HEK293 (cell line): Measurements from ENCODE around the gene POLN.

Source experiments
- CTCF ChIA-PET: fragments of 350-600 bp; formaldehyde crosslinking; extraction: SDS; loops from one replicate; lab custom pipeline; 2021; ENCODE audit warnings: antibody characterized with exemption; lab: Yijun Ruan, JAX
- POLR2A ChIA-PET: fragments of 300-600 bp; formaldehyde crosslinking; extraction: SDS; loops from one replicate; lab custom pipeline; 2020; ENCODE audit warnings: antibody characterized with exemption, inconsistent platforms; lab: Yijun Ruan, JAX
- H3K27ac ChIP-seq: fragments of 200-500 bp; sonication (Bioruptor generic); 2 replicates; pipeline ENCODE4 v1.5.1; 2014; ENCODE audit warnings: low read depth, low read length, control low read depth, inconsistent platforms; ENCODE audit errors: extremely low read depth
- H3K36me3 ChIP-seq, 2 experiments: fragments of 200-500 bp in 1 of 2; sonication (Bioruptor generic) in 1 of 2; 1 replicate in 1 of 2; 2 replicates in 1 of 2; pipeline ENCODE4 v1.5.1; 2014 to 2017; ENCODE audit warnings: inconsistent platforms in 2 of 2, low read length in 2 of 2; ENCODE audit not compliant: control insufficient read depth in 2 of 2, insufficient read depth in 1 of 2
- H3K4me1 ChIP-seq: fragments of 200-500 bp; sonication (Bioruptor generic); 2 replicates; pipeline ENCODE4 v1.5.1; 2014; ENCODE audit warnings: mild to moderate bottlenecking, low read length, inconsistent platforms; ENCODE audit not compliant: control insufficient read depth, insufficient read depth
- H3K4me3 ChIP-seq: 2 replicates; pipeline ENCODE4 v1.5.1; 2011; ENCODE audit warnings: low read depth, mild to moderate bottlenecking, control low read depth, low read length, moderate library complexity
- H3K9me3 ChIP-seq: fragments of 200-500 bp; sonication (Bioruptor generic); 2 replicates; pipeline ENCODE4 v1.5.1; 2014; ENCODE audit warnings: low read depth, low read length, inconsistent platforms; ENCODE audit not compliant: control insufficient read depth, insufficient read depth
- GFI1B ChIP-seq: fragments of 450-650 bp; formaldehyde crosslinking; IDR thresholded peaks from 2 replicates; pipeline ENCODE4 v1.5.1; 2016; ENCODE audit warnings: missing biosample characterization, missing genetic modification characterization
- IKZF3 ChIP-seq: fragments of 450-650 bp; IDR thresholded peaks from 2 replicates; pipeline ENCODE4 v1.5.0; 2018; ENCODE audit warnings: missing biosample characterization, mild to moderate bottlenecking, missing genetic modification characterization, moderate library complexity
- KLF7 ChIP-seq: fragments of 450-650 bp; formaldehyde crosslinking; IDR thresholded peaks from 2 replicates; pipeline ENCODE4 v1.5.1; 2016; ENCODE audit warnings: missing biosample characterization, missing genetic modification characterization, borderline replicate concordance
- MZF1 ChIP-seq: fragments of 450-650 bp; formaldehyde crosslinking; IDR thresholded peaks from 2 replicates; pipeline ENCODE4 v1.5.1; 2017; ENCODE audit warnings: missing biosample characterization, missing genetic modification characterization, borderline replicate concordance
- REPIN1 ChIP-seq: fragments of 450-650 bp; formaldehyde crosslinking; IDR thresholded peaks from 2 replicates; pipeline ENCODE4 v1.5.1; 2017; ENCODE audit warnings: missing biosample characterization, missing genetic modification characterization, low read depth
- SETDB1 ChIP-seq: IDR thresholded peaks from one replicate; pipeline ENCODE4 v1.6.1; 2017; ENCODE audit warnings: mild to moderate bottlenecking, low read length, moderate library complexity, mixed read lengths; ENCODE audit not compliant: insufficient read length
- ZBTB48 ChIP-seq: fragments of 450-650 bp; formaldehyde crosslinking; IDR thresholded peaks from 2 replicates; pipeline ENCODE4 v1.5.1; 2016; ENCODE audit warnings: missing biosample characterization, missing genetic modification characterization
- ZNF10 ChIP-seq: fragments of 450-650 bp; formaldehyde crosslinking; IDR thresholded peaks from 2 replicates; pipeline ENCODE4 v1.5.1; 2017; ENCODE audit warnings: missing biosample characterization, missing genetic modification characterization
- ZNF211 ChIP-seq: fragments of 450-650 bp; formaldehyde crosslinking; IDR thresholded peaks from 2 replicates; pipeline ENCODE4 v1.5.1; 2016; ENCODE audit warnings: low read depth, missing biosample characterization, missing genetic modification characterization
- ZNF274 ChIP-seq, 2 experiments: fragments of 200-500 bp in 1 of 2; fragments of 450-650 bp in 1 of 2; sonication (Bioruptor generic) in 1 of 2; formaldehyde crosslinking in 1 of 2; IDR thresholded peaks; 2 replicates each; pipeline versions ENCODE4 v1.5.1 to v1.6.1; 2014 to 2016; ENCODE audit warnings: borderline replicate concordance in 1 of 2, inconsistent platforms in 1 of 2, low read length in 1 of 2, missing biosample characterization in 1 of 2, missing genetic modification characterization in 1 of 2
- ZNF560 ChIP-seq: fragments of 450-650 bp; formaldehyde crosslinking; IDR thresholded peaks from 2 replicates; pipeline ENCODE4 v1.5.1; 2017; ENCODE audit warnings: missing biosample characterization, missing genetic modification characterization, borderline replicate concordance
- ZNF571 ChIP-seq: fragments of 450-650 bp; formaldehyde crosslinking; IDR thresholded peaks from 2 replicates; pipeline ENCODE4 v1.5.0; 2017; ENCODE audit warnings: missing biosample characterization, missing genetic modification characterization
- ZNF654 ChIP-seq: fragments of 450-650 bp; formaldehyde crosslinking; IDR thresholded peaks from 2 replicates; pipeline ENCODE4 v1.5.1; 2016; ENCODE audit warnings: low read depth, missing biosample characterization, missing genetic modification characterization
- ZNF677 ChIP-seq: fragments of 450-650 bp; IDR thresholded peaks from 2 replicates; pipeline ENCODE4 v1.5.0; 2018; ENCODE audit warnings: missing biosample characterization, mild to moderate bottlenecking, missing genetic modification characterization, moderate library complexity
- TF ChIP-seq, protein P1 (sequence below): fragments of 450-650 bp; formaldehyde crosslinking; IDR thresholded peaks from 2 replicates; pipeline ENCODE4 v1.5.1; 2016; ENCODE audit warnings: missing biosample characterization, missing genetic modification characterization
- TF ChIP-seq, protein P2 (sequence below): fragments of 450-650 bp; formaldehyde crosslinking; conservative IDR thresholded peaks from 2 replicates; pipeline ENCODE4 v1.5.1; 2016; ENCODE audit warnings: low read depth, missing biosample characterization, missing genetic modification characterization
- TF ChIP-seq, protein P3 (sequence below): sonication (generic); formaldehyde crosslinking; IDR thresholded peaks from 2 replicates; pipeline ENCODE4 v1.8.1; 2022; ENCODE audit warnings: mild to moderate bottlenecking, moderate library complexity, missing genetic modification reagents
- TF ChIP-seq, protein P4 (sequence below): fragments of 450-650 bp; formaldehyde crosslinking; IDR thresholded peaks from 2 replicates; pipeline ENCODE4 v1.5.1; 2016; ENCODE audit warnings: missing biosample characterization, missing genetic modification characterization
- TF ChIP-seq, protein P5 (sequence below): fragments of 450-650 bp; formaldehyde crosslinking; IDR thresholded peaks from 2 replicates; pipeline ENCODE4 v1.5.1; 2016; ENCODE audit warnings: missing biosample characterization, missing genetic modification characterization, low read depth
- TF ChIP-seq, protein P6 (sequence below): fragments of 450-650 bp; formaldehyde crosslinking; IDR thresholded peaks from 2 replicates; pipeline ENCODE4 v1.5.1; 2016; ENCODE audit warnings: missing biosample characterization, missing genetic modification characterization

The POLN gene

DNA sequence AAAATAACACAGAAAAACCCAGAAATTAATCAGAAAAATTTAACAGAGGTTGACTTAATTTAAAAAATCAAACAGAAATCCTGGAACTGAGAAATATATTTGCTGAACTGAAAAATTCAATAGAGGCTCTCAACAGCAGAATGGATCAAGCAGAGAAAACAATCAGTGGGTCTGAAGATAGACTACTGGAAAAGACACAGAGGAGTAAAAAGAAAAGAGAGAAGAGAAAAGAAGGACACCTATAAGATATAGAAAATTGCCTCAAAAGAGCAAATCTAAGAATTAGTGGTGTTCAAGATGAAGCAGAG is 55.1 kb downstream of the POLN start:
- CTCF ChIA-PET = interaction anchor here (0.7 to 1.2 kb wide), 2 partner anchors 18 to 162 kb away, joined by 3 read pairs; no protein-coding TSS in a partner anchor
- POLR2A ChIA-PET = no interaction called here

DNA sequence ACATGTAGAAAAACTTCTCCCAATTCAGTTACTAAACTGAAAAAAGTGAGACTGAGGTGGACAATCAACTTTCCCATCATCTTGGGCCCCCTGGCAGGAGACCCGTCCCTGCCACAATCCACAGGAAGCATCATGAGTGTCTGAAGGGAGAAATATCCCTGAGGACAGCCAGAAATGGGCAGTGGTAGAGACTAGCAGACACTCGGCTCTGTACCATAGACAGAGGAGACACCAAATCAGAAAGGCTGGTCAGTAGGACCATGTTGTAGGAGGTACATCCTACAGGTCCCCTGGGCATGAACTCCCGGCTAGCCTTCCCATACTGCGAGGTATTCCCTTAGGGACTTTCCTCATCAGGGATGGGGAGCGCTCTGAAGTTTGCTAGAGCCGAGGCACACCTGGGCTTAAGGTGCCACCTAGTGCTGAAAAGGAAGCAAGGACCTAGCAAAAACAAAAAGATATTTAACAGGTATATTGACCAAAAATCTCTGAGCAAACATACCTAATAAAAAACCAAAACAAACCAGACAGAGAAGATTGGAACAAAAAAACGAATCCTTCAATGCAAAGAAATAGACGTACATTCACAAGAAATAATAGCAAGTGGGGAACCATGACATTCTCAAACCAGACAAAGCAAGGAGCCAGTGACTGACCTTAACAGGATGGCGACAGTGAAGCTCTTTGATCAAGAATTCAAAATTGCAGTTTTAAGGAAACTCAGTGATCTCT is 55.6 kb downstream of the POLN start:
- Histone ChIP-seq H3K9me3 (no peaks in the 10 kb centered on the region), H3K36me3 (peaks cover 0 to 8% of the 10 kb centered on the region in 2 experiments; a peak in 1 of 3 replicates), H3K4me1 (no peaks in the 10 kb centered on the region), H3K27ac (no peak overlapping the region), H3K4me3 (no peak overlapping the region)
- ChIA-PET POLR2A (no interaction called here), CTCF (interaction anchor here (0.7 to 1.2 kb wide), 2 partner anchors 17 to 161 kb away, joined by 3 read pairs; no protein-coding TSS in a partner anchor)
- TF ChIP-seq ZNF677 (tag by site-specific recombination) (no peak), ZNF274 (IDR thresholded peaks at IDR 0.05; ENCODE audit: low read length) (no peak), ZNF274 (tag by site-specific recombination; IDR thresholded peaks at IDR 0.05; ENCODE audit: borderline replicate concordance) (no peak), ZNF10 (tag by site-specific recombination) (peak; percentile 97), MZF1 (peak; percentile 41; the same call in 1 of the 2 replicates), ZNF654 (tag by site-specific recombination) (peak; percentile 54), REPIN1 (tag by site-specific recombination) (no peak), ZNF560 (tag by site-specific recombination) (no peak), ZNF571 (tag by site-specific recombination) (no peak), GFI1B (tag by site-specific recombination) (no peak), ZBTB48 (tag by site-specific recombination) (peak; percentile 36; the same call in 1 of the 2 replicates), IKZF3 (tag by site-specific recombination) (0 out of 2 replicates have a peak, but pooled peaks have one; percentile 25)
- TF ChIP-seq, protein P1, sequence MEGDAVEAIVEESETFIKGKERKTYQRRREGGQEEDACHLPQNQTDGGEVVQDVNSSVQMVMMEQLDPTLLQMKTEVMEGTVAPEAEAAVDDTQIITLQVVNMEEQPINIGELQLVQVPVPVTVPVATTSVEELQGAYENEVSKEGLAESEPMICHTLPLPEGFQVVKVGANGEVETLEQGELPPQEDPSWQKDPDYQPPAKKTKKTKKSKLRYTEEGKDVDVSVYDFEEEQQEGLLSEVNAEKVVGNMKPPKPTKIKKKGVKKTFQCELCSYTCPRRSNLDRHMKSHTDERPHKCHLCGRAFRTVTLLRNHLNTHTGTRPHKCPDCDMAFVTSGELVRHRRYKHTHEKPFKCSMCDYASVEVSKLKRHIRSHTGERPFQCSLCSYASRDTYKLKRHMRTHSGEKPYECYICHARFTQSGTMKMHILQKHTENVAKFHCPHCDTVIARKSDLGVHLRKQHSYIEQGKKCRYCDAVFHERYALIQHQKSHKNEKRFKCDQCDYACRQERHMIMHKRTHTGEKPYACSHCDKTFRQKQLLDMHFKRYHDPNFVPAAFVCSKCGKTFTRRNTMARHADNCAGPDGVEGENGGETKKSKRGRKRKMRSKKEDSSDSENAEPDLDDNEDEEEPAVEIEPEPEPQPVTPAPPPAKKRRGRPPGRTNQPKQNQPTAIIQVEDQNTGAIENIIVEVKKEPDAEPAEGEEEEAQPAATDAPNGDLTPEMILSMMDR (tag by site-specific recombination) = 0 out of 2 replicates have a peak, but pooled peaks have one; percentile 7
- TF ChIP-seq, protein P2, sequence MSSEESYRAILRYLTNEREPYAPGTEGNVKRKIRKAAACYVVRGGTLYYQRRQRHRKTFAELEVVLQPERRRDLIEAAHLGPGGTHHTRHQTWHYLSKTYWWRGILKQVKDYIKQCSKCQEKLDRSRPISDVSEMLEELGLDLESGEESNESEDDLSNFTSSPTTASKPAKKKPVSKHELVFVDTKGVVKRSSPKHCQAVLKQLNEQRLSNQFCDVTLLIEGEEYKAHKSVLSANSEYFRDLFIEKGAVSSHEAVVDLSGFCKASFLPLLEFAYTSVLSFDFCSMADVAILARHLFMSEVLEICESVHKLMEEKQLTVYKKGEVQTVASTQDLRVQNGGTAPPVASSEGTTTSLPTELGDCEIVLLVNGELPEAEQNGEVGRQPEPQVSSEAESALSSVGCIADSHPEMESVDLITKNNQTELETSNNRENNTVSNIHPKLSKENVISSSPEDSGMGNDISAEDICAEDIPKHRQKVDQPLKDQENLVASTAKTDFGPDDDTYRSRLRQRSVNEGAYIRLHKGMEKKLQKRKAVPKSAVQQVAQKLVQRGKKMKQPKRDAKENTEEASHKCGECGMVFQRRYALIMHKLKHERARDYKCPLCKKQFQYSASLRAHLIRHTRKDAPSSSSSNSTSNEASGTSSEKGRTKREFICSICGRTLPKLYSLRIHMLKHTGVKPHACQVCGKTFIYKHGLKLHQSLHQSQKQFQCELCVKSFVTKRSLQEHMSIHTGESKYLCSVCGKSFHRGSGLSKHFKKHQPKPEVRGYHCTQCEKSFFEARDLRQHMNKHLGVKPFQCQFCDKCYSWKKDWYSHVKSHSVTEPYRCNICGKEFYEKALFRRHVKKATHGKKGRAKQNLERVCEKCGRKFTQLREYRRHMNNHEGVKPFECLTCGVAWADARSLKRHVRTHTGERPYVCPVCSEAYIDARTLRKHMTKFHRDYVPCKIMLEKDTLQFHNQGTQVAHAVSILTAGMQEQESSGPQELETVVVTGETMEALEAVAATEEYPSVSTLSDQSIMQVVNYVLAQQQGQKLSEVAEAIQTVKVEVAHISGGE (tag by site-specific recombination) = no peak
- TF ChIP-seq, protein P3, sequence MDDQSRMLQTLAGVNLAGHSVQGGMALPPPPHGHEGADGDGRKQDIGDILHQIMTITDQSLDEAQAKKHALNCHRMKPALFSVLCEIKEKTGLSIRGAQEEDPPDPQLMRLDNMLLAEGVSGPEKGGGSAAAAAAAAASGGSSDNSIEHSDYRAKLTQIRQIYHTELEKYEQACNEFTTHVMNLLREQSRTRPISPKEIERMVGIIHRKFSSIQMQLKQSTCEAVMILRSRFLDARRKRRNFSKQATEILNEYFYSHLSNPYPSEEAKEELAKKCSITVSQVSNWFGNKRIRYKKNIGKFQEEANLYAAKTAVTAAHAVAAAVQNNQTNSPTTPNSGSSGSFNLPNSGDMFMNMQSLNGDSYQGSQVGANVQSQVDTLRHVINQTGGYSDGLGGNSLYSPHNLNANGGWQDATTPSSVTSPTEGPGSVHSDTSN (CRISPR knock-in tag) = no peak
- TF ChIP-seq, protein P4, sequence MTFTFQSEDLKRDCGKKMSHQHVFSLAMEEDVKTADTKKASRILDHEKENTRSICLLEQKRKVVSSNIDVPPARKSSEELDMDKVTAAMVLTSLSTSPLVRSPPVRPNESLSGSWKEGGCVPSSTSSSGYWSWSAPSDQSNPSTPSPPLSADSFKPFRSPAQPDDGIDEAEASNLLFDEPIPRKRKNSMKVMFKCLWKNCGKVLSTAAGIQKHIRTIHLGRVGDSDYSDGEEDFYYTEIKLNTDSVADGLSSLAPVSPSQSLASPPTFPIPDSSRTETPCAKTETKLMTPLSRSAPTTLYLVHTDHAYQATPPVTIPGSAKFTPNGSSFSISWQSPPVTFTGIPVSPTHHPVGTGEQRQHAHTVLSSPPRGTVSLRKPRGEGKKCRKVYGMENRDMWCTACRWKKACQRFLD (tag by site-specific recombination) = no peak
- TF ChIP-seq, protein P5, sequence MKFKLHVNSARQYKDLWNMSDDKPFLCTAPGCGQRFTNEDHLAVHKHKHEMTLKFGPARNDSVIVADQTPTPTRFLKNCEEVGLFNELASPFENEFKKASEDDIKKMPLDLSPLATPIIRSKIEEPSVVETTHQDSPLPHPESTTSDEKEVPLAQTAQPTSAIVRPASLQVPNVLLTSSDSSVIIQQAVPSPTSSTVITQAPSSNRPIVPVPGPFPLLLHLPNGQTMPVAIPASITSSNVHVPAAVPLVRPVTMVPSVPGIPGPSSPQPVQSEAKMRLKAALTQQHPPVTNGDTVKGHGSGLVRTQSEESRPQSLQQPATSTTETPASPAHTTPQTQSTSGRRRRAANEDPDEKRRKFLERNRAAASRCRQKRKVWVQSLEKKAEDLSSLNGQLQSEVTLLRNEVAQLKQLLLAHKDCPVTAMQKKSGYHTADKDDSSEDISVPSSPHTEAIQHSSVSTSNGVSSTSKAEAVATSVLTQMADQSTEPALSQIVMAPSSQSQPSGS (tag by site-specific recombination) = no peak
- TF ChIP-seq, protein P6, sequence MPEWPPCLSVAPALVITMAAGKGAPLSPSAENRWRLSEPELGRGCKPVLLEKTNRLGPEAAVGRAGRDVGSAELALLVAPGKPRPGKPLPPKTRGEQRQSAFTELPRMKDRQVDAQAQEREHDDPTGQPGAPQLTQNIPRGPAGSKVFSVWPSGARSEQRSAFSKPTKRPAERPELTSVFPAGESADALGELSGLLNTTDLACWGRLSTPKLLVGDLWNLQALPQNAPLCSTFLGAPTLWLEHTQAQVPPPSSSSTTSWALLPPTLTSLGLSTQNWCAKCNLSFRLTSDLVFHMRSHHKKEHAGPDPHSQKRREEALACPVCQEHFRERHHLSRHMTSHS = no peak

More for the DNA sequence above, 55.1 kb downstream of the POLN start:
- H3K4me3 ChIP-seq = no peak overlapping the region
- no peaks in the 10 kb centered on the region for H3K9me3 ChIP-seq
- H3K36me3 ChIP-seq = peaks cover 0 to 8% of the 10 kb centered on the region in 2 experiments; a peak in 1 of 3 replicates
- TF ChIP-seq ZNF211 (tag by site-specific recombination) (no peak), KLF7 (tag by site-specific recombination) (no peak), SETDB1 (peak; percentile 83)
- H3K4me1 ChIP-seq = no peaks in the 10 kb centered on the region
- no peak overlapping the region for H3K27ac ChIP-seq
